CD8-positive, alpha-beta memory T cell (primary cell): ENCODE measurements around the gene CASKIN1. TPM values are rescaled to one million over a fixed set of nuclear protein-coding genes. Genes with fewer than 3 reads are reported as not detected.

ENCODE experiments used
- CTCF ChIA-PET: fragments of 350-600 bp; sonication (Branson Sonifier 250); formaldehyde crosslinking; loops from one replicate; lab custom pipeline; 2021; ENCODE audit warnings: antibody characterized with exemption; lab: Charles Lee
- POLR2A ChIA-PET: fragments of 350-600 bp; sonication (Branson Sonifier 250); formaldehyde crosslinking; loops from one replicate; lab custom pipeline; 2021; ENCODE audit warnings: antibody characterized with exemption; lab: Charles Lee
- DNase-seq, 5 donors: peaks; one replicate each; pipeline versions ENCODE4 v3.0.0 to v3.0.0-alpha.2; 2020 to 2022; ENCODE audit warnings: mixed read lengths in 1 of 5
- H3K27ac ChIP-seq: one replicate; pipeline ENCODE4 v1.7.0; 2013; ENCODE audit warnings: low read depth, mild to moderate bottlenecking, low read length, moderate library complexity
- H3K27me3 ChIP-seq: 2 replicates; pipeline ENCODE4 v1.7.0; 2013; ENCODE audit warnings: low read length, mild to moderate bottlenecking; ENCODE audit not compliant: insufficient read depth, poor library complexity, severe bottlenecking
- H3K36me3 ChIP-seq: 2 replicates; pipeline ENCODE4 v1.7.0; 2013; ENCODE audit warnings: mild to moderate bottlenecking, low read length, moderate library complexity; ENCODE audit not compliant: insufficient read depth
- H3K4me1 ChIP-seq: 2 replicates; pipeline ENCODE4 v1.7.0; 2013; ENCODE audit warnings: mild to moderate bottlenecking, low read length, moderate library complexity; ENCODE audit not compliant: insufficient read depth
- H3K4me3 ChIP-seq: 2 replicates; pipeline ENCODE4 v1.7.0; 2013; ENCODE audit warnings: mild to moderate bottlenecking, low read length
- H3K9me3 ChIP-seq: 2 replicates; pipeline ENCODE4 v1.7.0; 2013; ENCODE audit warnings: mild to moderate bottlenecking, low read length
- H3K27ac Mint-ChIP-seq, 8 donors: one replicate each; pipeline ENCODE4 v1.8.0; 2020 to 2021; ENCODE audit warnings: mixed read lengths in 8 of 8, mild to moderate bottlenecking in 6 of 8, inconsistent platforms in 3 of 8, moderate library complexity in 3 of 8
- H3K27me3 Mint-ChIP-seq, 2 donors: one replicate each; pipeline ENCODE4 v1.8.0; 2020 to 2021; ENCODE audit warnings: mixed read lengths in 2 of 2, mild to moderate bottlenecking in 1 of 2, moderate library complexity in 1 of 2
- H3K36me3 Mint-ChIP-seq, 3 donors: one replicate each; pipeline ENCODE4 v1.8.0; 2020 to 2021; ENCODE audit warnings: mixed read lengths in 3 of 3, inconsistent platforms in 1 of 3, mild to moderate bottlenecking in 1 of 3
- H3K4me1 Mint-ChIP-seq, 3 donors: one replicate each; pipeline ENCODE4 v1.8.0; 2020 to 2021; ENCODE audit warnings: mixed read lengths in 3 of 3, inconsistent platforms in 1 of 3, mild to moderate bottlenecking in 1 of 3
- H3K4me3 Mint-ChIP-seq, 7 donors: one replicate each; pipeline ENCODE4 v1.8.0; 2020 to 2021; ENCODE audit warnings: mixed read lengths in 7 of 7, mild to moderate bottlenecking in 6 of 7, moderate library complexity in 4 of 7, inconsistent platforms in 2 of 7
- H3K9me3 Mint-ChIP-seq, 5 donors: one replicate each; pipeline ENCODE4 v1.8.0; 2020 to 2022; ENCODE audit warnings: mixed read lengths in 5 of 5, mild to moderate bottlenecking in 3 of 5, moderate library complexity in 2 of 5, inconsistent platforms in 1 of 5
- polyA plus RNA-seq: library from polyadenylated mRNA; unstranded; fragments of 300-500 nt; fragmentation: Illumina TruSeq; gene quantifications from one replicate; pipeline ENCODE4 v1.2.3, GENCODE V29; 2021
- total RNA-seq, 2 experiments: library from RNA; stranded (reverse); gene quantifications; one replicate each; pipeline ENCODE4 v1.2.3, GENCODE V29; 2021

Gene CASKIN1
- total and polyA plus RNA-seq, 3 experiments from 2014 or later: 0.13 to 0.24 TPM; not detected in 1

GRCh38 chr16:2199095-2199494 is 2.7 kb upstream of the CASKIN1 start:
- Mint-ChIP-seq H3K27ac (no peak overlapping the region), H3K4me3 (no peak overlapping the region), H3K4me1 (peaks cover 0 to 16% (median 6%) of the 10 kb centered on the region in 3 donors), H3K27me3 (peaks cover 29 to 30% of the 10 kb centered on the region in 2 donors), H3K36me3 (no peaks in the 10 kb centered on the region), H3K9me3 (no peaks in the 10 kb centered on the region)
- ChIA-PET CTCF (interaction anchor here (0.6 to 1.5 kb wide), 2 partner anchors 53 to 1387 kb away, joined by 3 read pairs; partner anchors contain the start of gene ECI1), POLR2A (interaction anchor here (1.5 kb wide), 1 partner anchor 16 kb away, joined by 3 read pairs; the partner anchor contains the start of gene PGP)
- Histone ChIP-seq H3K27me3 (peaks cover 33% of the 10 kb centered on the region), H3K27ac (no peak overlapping the region), H3K36me3 (no peaks in the 10 kb centered on the region), H3K4me1 (peaks cover 9% of the 10 kb centered on the region), H3K9me3 (no peaks in the 10 kb centered on the region), H3K4me3 (no peak overlapping the region)
- no peak for DNase-seq

DNA sequence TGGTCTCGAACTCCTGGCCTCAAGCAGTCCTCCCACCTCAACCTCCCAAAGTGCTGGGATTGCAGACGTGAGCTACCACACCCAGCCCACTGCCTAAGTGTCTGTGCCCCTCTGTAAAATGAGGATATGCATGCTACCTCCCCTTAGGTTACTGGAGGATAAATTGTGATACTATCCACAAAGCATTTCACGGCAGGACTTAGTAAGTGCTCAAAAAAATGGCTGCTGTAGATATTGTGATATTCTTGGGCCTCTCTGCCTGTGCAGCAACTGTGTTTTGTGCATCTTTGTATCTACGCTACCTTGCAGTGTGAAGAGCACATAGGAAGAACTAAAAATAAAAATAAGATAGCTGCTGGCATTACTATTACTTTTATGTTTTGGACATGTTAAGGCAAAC is 1.9 kb upstream of the CASKIN1 start:
- ChIA-PET CTCF (interaction anchor here (1.5 kb wide), 1 partner anchor 53 kb away, joined by 3 read pairs; the partner anchor contains the start of gene ECI1), POLR2A (no interaction called here)
- H3K4me1 Mint-ChIP-seq: peaks cover 0 to 13% (median 4%) of the 10 kb centered on the region in 3 donors
- H3K36me3 Mint-ChIP-seq: no peaks in the 10 kb centered on the region
- peaks cover 30 to 33% of the 10 kb centered on the region in 2 donors for H3K27me3 Mint-ChIP-seq
- Histone ChIP-seq H3K9me3 (no peaks in the 10 kb centered on the region), H3K4me3 (no peak overlapping the region), H3K27ac (no peak overlapping the region), H3K27me3 (peaks cover 33% of the 10 kb centered on the region), H3K36me3 (no peaks in the 10 kb centered on the region), H3K4me1 (peaks cover 9% of the 10 kb centered on the region)
- no peaks in the 10 kb centered on the region for H3K9me3 Mint-ChIP-seq
- no peak for DNase-seq
- peak overlapping the region in 5 of 7 donors; percentile 33 to 65 (median 34) for H3K4me3 Mint-ChIP-seq
- H3K27ac Mint-ChIP-seq: peak overlapping the region in 1 of 8 donors; percentile 23

GRCh38 chr16:2197765-2198164 is 1.4 kb upstream of the CASKIN1 start:
- ChIA-PET CTCF (no interaction called here), POLR2A (no interaction called here)
- Mint-ChIP-seq H3K9me3 (no peaks in the 10 kb centered on the region), H3K4me3 (peak overlapping the region; percentile 33 to 65 (median 47)), H3K36me3 (no peaks in the 10 kb centered on the region), H3K27me3 (peaks cover 30 to 33% of the 10 kb centered on the region in 2 donors), H3K4me1 (peaks cover 0 to 13% (median 4%) of the 10 kb centered on the region in 3 donors), H3K27ac (peak overlapping the region in 1 of 8 donors; percentile 23)
- DNase-seq: no peak
- peaks cover 33% of the 10 kb centered on the region for H3K27me3 ChIP-seq
- H3K4me1 ChIP-seq: peaks cover 9% of the 10 kb centered on the region
- H3K9me3 ChIP-seq: no peaks in the 10 kb centered on the region
- H3K4me3 ChIP-seq: no peak overlapping the region
- H3K27ac ChIP-seq: no peak overlapping the region
- H3K36me3 ChIP-seq: no peaks in the 10 kb centered on the region

GRCh38 chr16:2196981-2197511 is 641 bp upstream of the CASKIN1 start:
- H3K36me3 Mint-ChIP-seq: no peaks in the 10 kb centered on the region
- no peaks in the 10 kb centered on the region for H3K9me3 ChIP-seq
- no peaks in the 10 kb centered on the region for H3K36me3 ChIP-seq
- peaks cover 0 to 13% (median 4%) of the 10 kb centered on the region in 3 donors for H3K4me1 Mint-ChIP-seq
- DNase-seq: no peak
- POLR2A ChIA-PET: no interaction called here
- peak overlapping the region in 6 of 7 donors; percentile 34 to 65 (median 56) for H3K4me3 Mint-ChIP-seq
- H3K27me3 Mint-ChIP-seq: peaks cover 30 to 33% of the 10 kb centered on the region in 2 donors
- CTCF ChIA-PET: no interaction called here
- H3K4me1 ChIP-seq: peaks cover 9% of the 10 kb centered on the region
- no peak overlapping the region for H3K27ac ChIP-seq
- peaks cover 33% of the 10 kb centered on the region for H3K27me3 ChIP-seq
- H3K27ac Mint-ChIP-seq: peak overlapping the region in 1 of 8 donors; percentile 17
- H3K4me3 ChIP-seq: no peak overlapping the region
- H3K9me3 Mint-ChIP-seq: no peaks in the 10 kb centered on the region

DNA sequence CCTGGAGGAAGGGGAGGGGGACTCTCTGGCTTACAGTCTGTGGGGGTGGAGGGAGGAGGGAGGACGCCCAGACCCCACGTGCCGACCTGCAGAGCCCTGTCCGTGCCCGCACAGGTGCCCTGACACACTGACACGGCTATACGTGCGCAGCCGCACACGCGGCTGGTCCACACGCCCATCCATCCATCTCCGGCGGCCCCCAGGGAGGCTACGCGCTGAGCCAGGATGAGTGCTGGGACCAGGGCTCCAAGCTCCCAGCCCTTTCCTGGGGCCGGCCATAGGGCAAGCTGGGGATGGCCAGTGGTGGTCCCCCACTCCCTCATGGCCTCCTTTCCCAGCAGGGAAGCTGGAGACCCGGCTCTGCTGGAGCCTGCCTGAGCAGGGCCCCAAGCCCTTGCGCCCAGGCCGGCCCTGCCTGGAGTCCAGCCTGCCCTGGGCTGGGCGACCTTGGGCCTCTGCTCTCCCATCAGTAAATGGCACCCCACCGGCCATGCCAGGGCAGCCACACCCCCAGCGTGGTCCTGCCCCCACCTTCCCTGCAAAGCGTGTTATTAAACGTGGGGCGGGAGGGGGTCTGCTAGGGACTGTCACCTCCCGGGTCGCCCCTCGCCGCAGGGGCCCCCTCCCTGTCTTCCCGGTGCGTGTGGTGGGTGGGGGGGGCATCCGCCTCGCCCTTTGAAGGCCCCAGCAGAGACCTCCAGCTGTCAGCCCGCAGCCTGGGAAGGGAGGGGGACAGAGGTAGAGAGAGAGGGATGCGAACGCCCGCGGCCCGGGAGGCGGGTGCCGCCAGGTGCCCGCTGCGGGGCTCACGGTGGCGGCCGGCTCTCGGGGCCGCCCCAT is 863 bp downstream of the CASKIN1 start:
- no peak for DNase-seq
- H3K9me3 Mint-ChIP-seq: no peaks in the 10 kb centered on the region
- H3K27me3 Mint-ChIP-seq: peaks cover 30 to 31% of the 10 kb centered on the region in 2 donors
- ChIA-PET CTCF (interaction anchor here (0.6 to 3.4 kb wide), 21 partner anchors 9 to 319 kb away, joined by 3 to 30 read pairs (median 4); partner anchors contain the start of genes ECI1 and MLST8), POLR2A (interaction anchor here (0.6 to 1.9 kb wide), 5 partner anchors 8 to 318 kb away, joined by 3 to 7 read pairs (median 4); partner anchors contain the start of gene PGP)
- no peak overlapping the region for H3K27ac Mint-ChIP-seq
- Histone ChIP-seq H3K4me3 (no peak overlapping the region), H3K9me3 (no peaks in the 10 kb centered on the region), H3K4me1 (peaks cover 9% of the 10 kb centered on the region), H3K27ac (no peak overlapping the region), H3K27me3 (peaks cover 33% of the 10 kb centered on the region), H3K36me3 (no peaks in the 10 kb centered on the region)
- H3K36me3 Mint-ChIP-seq: no peaks in the 10 kb centered on the region
- peaks cover 0 to 13% (median 4%) of the 10 kb centered on the region in 3 donors for H3K4me1 Mint-ChIP-seq
- H3K4me3 Mint-ChIP-seq: peak overlapping the region in 4 of 7 donors; percentile 36 to 69 (median 49)

DNA sequence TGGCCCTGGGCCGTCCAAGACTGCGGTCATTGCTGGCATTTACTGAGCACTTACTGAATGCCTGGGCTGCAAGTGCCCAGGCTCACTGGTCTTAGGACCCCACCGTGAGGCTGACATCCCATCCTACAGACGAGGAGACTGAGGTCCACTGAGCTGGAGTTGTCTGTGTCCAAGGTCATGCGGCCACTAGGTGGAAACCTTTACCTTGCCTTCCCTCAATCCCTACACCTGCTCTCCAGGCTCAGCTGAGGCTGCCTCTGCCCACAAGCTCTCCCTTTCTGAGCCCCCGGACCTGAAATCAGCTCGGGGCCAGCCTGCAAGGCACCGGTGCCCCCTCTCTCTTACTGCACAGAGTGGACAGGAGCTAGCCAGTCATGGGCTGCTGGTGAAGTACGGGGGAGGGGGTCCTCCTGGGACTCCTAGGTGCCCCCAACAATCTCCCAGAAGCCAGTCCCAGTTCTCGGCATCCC is 1.5 kb downstream of the CASKIN1 start:
- CTCF ChIA-PET: interaction anchor here (0.6 to 3.4 kb wide), 22 partner anchors 10 to 320 kb away, joined by 3 to 30 read pairs (median 4); partner anchors contain the start of genes ECI1 and MLST8
- Mint-ChIP-seq H3K27ac (peak overlapping the region in 1 of 8 donors; percentile 61), H3K4me1 (peaks cover 0 to 13% (median 4%) of the 10 kb centered on the region in 3 donors), H3K36me3 (no peaks in the 10 kb centered on the region), H3K9me3 (no peaks in the 10 kb centered on the region), H3K27me3 (peaks cover 27 to 30% of the 10 kb centered on the region in 2 donors), H3K4me3 (peak overlapping the region in 6 of 7 donors; percentile 44 to 83 (median 52))
- Histone ChIP-seq H3K27me3 (peaks cover 33% of the 10 kb centered on the region), H3K4me3 (no peak overlapping the region), H3K9me3 (no peaks in the 10 kb centered on the region), H3K27ac (no peak overlapping the region), H3K36me3 (no peaks in the 10 kb centered on the region), H3K4me1 (peaks cover 9% of the 10 kb centered on the region)
- POLR2A ChIA-PET: interaction anchor here (0.6 to 1.9 kb wide), 7 partner anchors 9 to 318 kb away, joined by 3 to 7 read pairs (median 4); partner anchors contain the start of genes ECI1 and PGP
- peak in 4 of 5 donors; percentile 31 to 72 (median 48) for DNase-seq

DNA sequence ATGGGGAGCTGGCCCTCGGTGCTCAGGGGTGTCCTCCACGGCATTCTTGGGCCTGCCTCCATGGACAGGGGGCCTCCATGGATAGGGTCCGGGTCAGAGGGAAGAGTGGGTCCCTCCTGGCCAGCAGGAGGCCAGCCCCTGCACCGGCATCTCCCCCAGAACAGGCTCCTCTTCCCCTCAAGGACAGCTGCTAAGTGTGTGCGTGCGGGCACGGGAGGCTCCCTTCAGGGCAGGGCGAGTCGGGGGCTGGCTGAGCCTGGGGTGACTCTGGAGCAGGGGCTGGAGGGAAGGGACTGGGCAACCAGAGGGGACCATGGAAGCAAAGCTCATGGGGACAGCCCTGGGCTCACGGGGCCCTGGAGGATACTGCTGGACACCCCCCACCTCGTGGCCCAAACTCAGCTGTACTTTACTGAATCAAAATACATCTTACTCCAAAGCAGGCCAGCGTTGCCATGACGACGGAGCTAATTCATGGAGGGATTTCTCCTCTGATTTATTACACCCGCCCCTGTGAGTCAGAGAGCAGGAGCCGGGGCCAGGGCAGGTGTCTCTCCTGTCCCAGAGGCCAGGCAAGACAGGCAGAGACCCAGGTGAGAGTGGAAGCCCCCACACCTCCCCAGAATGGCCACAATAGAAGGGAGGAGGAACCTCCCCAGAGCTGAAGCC is 2.1 kb downstream of the CASKIN1 start:
- no peaks in the 10 kb centered on the region for H3K36me3 Mint-ChIP-seq
- no peak for DNase-seq
- no peaks in the 10 kb centered on the region for H3K9me3 Mint-ChIP-seq
- Histone ChIP-seq H3K27me3 (peaks cover 33% of the 10 kb centered on the region), H3K4me3 (no peak overlapping the region), H3K9me3 (no peaks in the 10 kb centered on the region), H3K27ac (no peak overlapping the region), H3K4me1 (peaks cover 9% of the 10 kb centered on the region), H3K36me3 (no peaks in the 10 kb centered on the region)
- ChIA-PET POLR2A (interaction anchor here (0.6 to 1.9 kb wide), 4 partner anchors 9 to 307 kb away, joined by 3 to 7 read pairs (median 4); partner anchors contain the start of genes ECI1 and PGP), CTCF (interaction anchor here (0.9 to 3.4 kb wide), 19 partner anchors 10 to 320 kb away, joined by 3 to 30 read pairs (median 4); partner anchors contain the start of genes ECI1 and MLST8)
- H3K27me3 Mint-ChIP-seq: peaks cover 27 to 30% of the 10 kb centered on the region in 2 donors
- peak overlapping the region in 3 of 7 donors; percentile 44 to 69 (median 51) for H3K4me3 Mint-ChIP-seq
- peak overlapping the region in 1 of 8 donors; percentile 14 for H3K27ac Mint-ChIP-seq
- peaks cover 0 to 13% (median 4%) of the 10 kb centered on the region in 3 donors for H3K4me1 Mint-ChIP-seq
